Prostate gland (tissue), 2 donors: Measurements from ENCODE around the gene TNFAIP1.

Experiments
- POLR2A ChIP-seq: fragments of 450-650 bp; IDR thresholded peaks from one replicate; pipeline ENCODE4 v1.6.1; 2016; ENCODE audit warnings: antibody characterized with exemption, mild to moderate bottlenecking
- POLR2AphosphoS5 ChIP-seq: sonication (generic); formaldehyde crosslinking; IDR thresholded peaks from one replicate; pipeline ENCODE4 v1.6.1; 2017; ENCODE audit warnings: antibody characterized with exemption
- TF ChIP-seq, protein P1 (sequence below), 4 experiments: fragments of 200-600 bp in 2 of 4; fragments of 450-650 bp in 2 of 4; sonication (generic) in 2 of 4; IDR thresholded peaks; 1 replicate in 3 of 4; 2 replicates in 1 of 4; pipeline ENCODE4 v1.5.1; 2016 to 2019; ENCODE audit warnings: antibody characterized with exemption in 4 of 4, mild to moderate bottlenecking in 2 of 4, moderate library complexity in 2 of 4

DNA sequence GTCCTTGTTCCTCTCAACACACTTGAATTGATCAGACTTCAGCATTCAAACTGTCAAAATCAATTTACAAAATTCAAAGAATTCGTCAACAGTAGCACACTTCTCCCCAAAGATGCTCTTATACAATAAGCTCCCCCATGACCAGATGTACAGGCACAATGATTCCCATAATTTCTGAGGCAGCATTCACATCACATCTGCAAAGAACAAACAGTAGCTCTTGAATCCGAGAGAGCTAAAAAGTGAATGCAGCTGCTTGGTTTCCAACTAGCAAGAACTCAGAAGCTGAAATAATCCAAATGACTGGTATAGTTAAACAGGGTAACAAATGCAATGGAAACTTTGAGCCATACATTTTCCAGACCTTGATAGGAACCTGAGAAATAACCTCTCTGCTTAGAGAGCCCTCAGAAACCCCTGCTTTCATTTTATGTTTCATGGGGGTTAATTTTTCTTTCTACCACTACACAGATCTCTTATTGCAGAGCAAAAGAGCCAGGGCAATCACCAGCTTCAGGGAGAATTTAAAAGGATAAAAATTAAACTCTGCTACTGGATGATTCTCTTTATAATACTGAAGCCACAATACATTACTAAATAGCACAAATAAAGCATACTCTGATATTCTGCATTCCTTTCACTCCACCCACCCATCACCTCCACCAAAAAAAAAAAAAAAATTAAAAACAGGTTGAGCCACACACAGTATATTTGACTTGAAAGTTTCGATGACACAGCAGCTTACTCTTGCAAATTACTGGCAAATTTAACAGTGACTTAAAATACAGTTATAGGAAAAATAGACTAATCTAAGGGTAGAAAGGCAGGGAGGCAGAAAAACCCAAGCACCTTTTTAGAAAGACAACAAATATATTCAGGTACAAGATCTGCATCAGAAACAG lies 39.6 kb upstream of the TNFAIP1 start:
- TF ChIP-seq, protein P1, sequence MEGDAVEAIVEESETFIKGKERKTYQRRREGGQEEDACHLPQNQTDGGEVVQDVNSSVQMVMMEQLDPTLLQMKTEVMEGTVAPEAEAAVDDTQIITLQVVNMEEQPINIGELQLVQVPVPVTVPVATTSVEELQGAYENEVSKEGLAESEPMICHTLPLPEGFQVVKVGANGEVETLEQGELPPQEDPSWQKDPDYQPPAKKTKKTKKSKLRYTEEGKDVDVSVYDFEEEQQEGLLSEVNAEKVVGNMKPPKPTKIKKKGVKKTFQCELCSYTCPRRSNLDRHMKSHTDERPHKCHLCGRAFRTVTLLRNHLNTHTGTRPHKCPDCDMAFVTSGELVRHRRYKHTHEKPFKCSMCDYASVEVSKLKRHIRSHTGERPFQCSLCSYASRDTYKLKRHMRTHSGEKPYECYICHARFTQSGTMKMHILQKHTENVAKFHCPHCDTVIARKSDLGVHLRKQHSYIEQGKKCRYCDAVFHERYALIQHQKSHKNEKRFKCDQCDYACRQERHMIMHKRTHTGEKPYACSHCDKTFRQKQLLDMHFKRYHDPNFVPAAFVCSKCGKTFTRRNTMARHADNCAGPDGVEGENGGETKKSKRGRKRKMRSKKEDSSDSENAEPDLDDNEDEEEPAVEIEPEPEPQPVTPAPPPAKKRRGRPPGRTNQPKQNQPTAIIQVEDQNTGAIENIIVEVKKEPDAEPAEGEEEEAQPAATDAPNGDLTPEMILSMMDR (IDR thresholded peaks at IDR 0.05): no peak
- TF ChIP-seq POLR2A: no peak
- TF ChIP-seq POLR2AphosphoS5: no peak
